ENCODE data around the gene WFIKKN1. TPM values are rescaled to one million over a fixed set of nuclear protein-coding genes. Genes with fewer than 3 reads are reported as not detected.

Gene WFIKKN1
- total and polyA plus RNA-seq, 2 of the 13 experiments (the other 11 are each of a cell fraction or from before 2014, with no cell fraction given): 1.7 to 4.9 TPM

DNA sequence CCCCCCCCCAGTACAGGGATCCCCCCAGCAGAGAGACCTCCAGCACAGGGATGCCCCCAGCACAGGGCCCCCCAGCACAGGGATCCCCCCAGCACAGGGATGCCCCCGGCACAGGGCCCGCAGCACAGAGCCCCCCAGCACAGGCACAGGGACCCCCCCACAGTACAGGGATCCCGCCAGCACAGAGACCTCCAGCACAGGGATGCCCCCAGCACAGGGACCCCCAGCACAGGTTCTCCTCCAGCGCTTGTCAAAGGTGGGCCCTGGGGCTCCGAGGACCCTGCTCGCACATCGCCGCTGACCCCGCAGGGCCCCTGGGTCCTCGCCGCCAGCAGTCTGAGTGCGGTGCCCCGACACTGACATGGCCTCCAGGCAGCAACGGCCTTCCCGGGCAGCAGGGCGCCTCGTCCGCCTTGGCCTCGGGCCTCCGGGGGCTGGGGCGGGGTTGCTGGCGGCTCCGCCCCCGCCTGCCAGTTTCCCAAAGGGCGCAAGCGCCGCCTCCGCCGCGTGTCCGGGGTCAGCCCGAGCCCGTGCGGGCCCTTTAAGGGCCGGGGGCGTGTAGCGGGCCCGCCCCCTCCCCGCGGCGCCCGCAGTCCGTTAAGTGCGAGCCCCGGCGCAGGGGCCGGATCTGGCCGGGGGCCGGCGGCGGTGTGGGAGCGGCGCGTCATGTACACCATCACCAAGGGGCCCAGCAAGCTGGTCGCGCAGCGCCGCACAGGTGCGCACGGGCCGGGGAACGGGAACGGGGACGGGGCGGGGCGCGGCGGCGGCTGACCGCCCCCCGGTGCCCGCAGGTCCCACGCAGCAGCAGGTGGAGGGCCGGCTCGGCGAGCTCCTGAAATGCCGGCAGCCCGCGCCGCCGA is 10.8 kb downstream of the WFIKKN1 start, which contains the start of gene MCRIP2 (continued):
- no peak for TF ChIP-seq ZNF558 (CRISPR knock-in tag; IDR thresholded peaks at IDR 0.05; ENCODE audit: borderline replicate concordance)
- no peak for TF ChIP-seq SNAPC4 (CRISPR knock-in tag; IDR thresholded peaks at IDR 0.05)
- no peak for TF ChIP-seq ETV6 (CRISPR knock-in tag; conservative IDR thresholded peaks at IDR 0.05)
- TF ChIP-seq ZNF614 (CRISPR knock-in tag; IDR thresholded peaks at IDR 0.05; ENCODE audit: borderline replicate concordance): no peak
- TF ChIP-seq, protein P1, sequence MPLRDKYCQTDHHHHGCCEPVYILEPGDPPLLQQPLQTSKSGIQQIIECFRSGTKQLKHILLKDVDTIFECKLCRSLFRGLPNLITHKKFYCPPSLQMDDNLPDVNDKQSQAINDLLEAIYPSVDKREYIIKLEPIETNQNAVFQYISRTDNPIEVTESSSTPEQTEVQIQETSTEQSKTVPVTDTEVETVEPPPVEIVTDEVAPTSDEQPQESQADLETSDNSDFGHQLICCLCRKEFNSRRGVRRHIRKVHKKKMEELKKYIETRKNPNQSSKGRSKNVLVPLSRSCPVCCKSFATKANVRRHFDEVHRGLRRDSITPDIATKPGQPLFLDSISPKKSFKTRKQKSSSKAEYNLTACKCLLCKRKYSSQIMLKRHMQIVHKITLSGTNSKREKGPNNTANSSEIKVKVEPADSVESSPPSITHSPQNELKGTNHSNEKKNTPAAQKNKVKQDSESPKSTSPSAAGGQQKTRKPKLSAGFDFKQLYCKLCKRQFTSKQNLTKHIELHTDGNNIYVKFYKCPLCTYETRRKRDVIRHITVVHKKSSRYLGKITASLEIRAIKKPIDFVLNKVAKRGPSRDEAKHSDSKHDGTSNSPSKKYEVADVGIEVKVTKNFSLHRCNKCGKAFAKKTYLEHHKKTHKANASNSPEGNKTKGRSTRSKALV (CRISPR knock-in tag; IDR thresholded peaks at IDR 0.05): no peak
- TF ChIP-seq TOE1 (CRISPR knock-in tag; IDR thresholded peaks at IDR 0.05): no peak
- TF ChIP-seq NR3C1 (CRISPR knock-in tag; IDR thresholded peaks at IDR 0.05): no peak
- TF ChIP-seq TRIM24 (CRISPR knock-in tag; IDR thresholded peaks at IDR 0.05): no peak
- TF ChIP-seq SAFB2 (CRISPR knock-in tag; IDR thresholded peaks at IDR 0.05; ENCODE audit: borderline replicate concordance, low read depth): no peak
- TF ChIP-seq HOXA7 (CRISPR knock-in tag; IDR thresholded peaks at IDR 0.05): no peak
- TF ChIP-seq ZNF513 (CRISPR knock-in tag; conservative IDR thresholded peaks at IDR 0.05): no peak
- TF ChIP-seq FOXO1 (CRISPR knock-in tag; IDR thresholded peaks at IDR 0.05): peak; percentile 5; the same call in 1 of the 2 replicates
- TF ChIP-seq POLR2G (IDR thresholded peaks at IDR 0.05; ENCODE audit: low read depth, low read length): peak; percentile 88
- TF ChIP-seq ZNF724P (CRISPR knock-in tag; IDR thresholded peaks at IDR 0.05; ENCODE audit: borderline replicate concordance): no peak
- TF ChIP-seq SCMH1 (CRISPR knock-in tag; IDR thresholded peaks at IDR 0.05; ENCODE audit: borderline replicate concordance): no peak
- TF ChIP-seq ZNF317 (CRISPR knock-in tag; IDR thresholded peaks at IDR 0.05): 0 out of 2 replicates have a peak, but pooled peaks have one; percentile 24
- no peak for TF ChIP-seq NFE2 (CRISPR knock-in tag; IDR thresholded peaks at IDR 0.05)
- no peak for TF ChIP-seq ZNF75D (CRISPR knock-in tag; IDR thresholded peaks at IDR 0.05; ENCODE audit: borderline replicate concordance)
- 0 out of 2 replicates have a peak, but pooled peaks have one; percentile 52 for TF ChIP-seq ZNF235 (CRISPR knock-in tag; IDR thresholded peaks at IDR 0.05; ENCODE audit: borderline replicate concordance)
- TF ChIP-seq CREB3 (CRISPR knock-in tag; IDR thresholded peaks at IDR 0.05): no peak
